MM.1S (cell line): ENCODE data around the gene DARS1.

Source experiments
- DNase-seq: peaks from one replicate; pipeline ENCODE4 v3.0.0-alpha.2; 2015
- H2AFZ ChIP-seq: fragments of 300-600 bp; sonication (generic); 2 replicates; pipeline ENCODE4 v1.6.0; 2016; ENCODE audit warnings: antibody characterized with exemption, low read length
- H3F3A ChIP-seq: fragments of 300-600 bp; sonication (generic); 2 replicates; pipeline ENCODE4 v1.6.1; 2016; ENCODE audit warnings: mild to moderate bottlenecking, antibody characterized with exemption, low read length, moderate library complexity, mixed read lengths; ENCODE audit not compliant: insufficient read depth
- H3K27ac ChIP-seq: fragments of 300-600 bp; sonication (generic); 2 replicates; pipeline ENCODE4 v1.5.1; 2016; ENCODE audit warnings: mild to moderate bottlenecking, low read length
- H3K27me3 ChIP-seq: fragments of 300-600 bp; sonication (generic); replicated peaks from 2 replicates; pipeline ENCODE4 v1.6.0; 2016; ENCODE audit warnings: low read length; ENCODE audit not compliant: insufficient read depth
- H3K36me3 ChIP-seq: fragments of 300-600 bp; sonication (generic); replicated peaks from 2 replicates; pipeline ENCODE4 v1.6.1; 2016; ENCODE audit warnings: mild to moderate bottlenecking, low read length, mixed read lengths; ENCODE audit not compliant: insufficient read depth
- H3K4me1 ChIP-seq: fragments of 300-600 bp; sonication (generic); 2 replicates; pipeline ENCODE4 v1.6.1; 2016; ENCODE audit warnings: low read length, mixed read lengths
- H3K4me2 ChIP-seq: fragments of 300-600 bp; sonication (generic); 2 replicates; pipeline ENCODE4 v1.6.0; 2016; ENCODE audit warnings: low read depth, low read length
- H3K4me3 ChIP-seq: fragments of 300-600 bp; sonication (generic); 2 replicates; pipeline ENCODE4 v1.5.1; 2016; ENCODE audit warnings: low read length, mixed read lengths
- H3K79me2 ChIP-seq: fragments of 300-600 bp; sonication (generic); 2 replicates; pipeline ENCODE4 v1.6.1; 2016; ENCODE audit warnings: mixed run types, low read length, mixed read lengths
- H3K9ac ChIP-seq: fragments of 300-600 bp; sonication (generic); 2 replicates; pipeline ENCODE4 v1.6.1; 2016; ENCODE audit warnings: low read length, mixed read lengths
- H3K9me2 ChIP-seq: fragments of 300-600 bp; sonication (generic); replicated peaks from 2 replicates; pipeline ENCODE4 v1.6.1; 2016; ENCODE audit warnings: mild to moderate bottlenecking, low read length, mixed read lengths; ENCODE audit not compliant: insufficient read depth
- H3K9me3 ChIP-seq: fragments of 300-600 bp; sonication (generic); replicated peaks from 2 replicates; pipeline ENCODE4 v1.6.1; 2016; ENCODE audit warnings: mild to moderate bottlenecking, low read length, mixed read lengths; ENCODE audit not compliant: insufficient read depth
- H4K20me1 ChIP-seq: fragments of 300-600 bp; sonication (generic); 2 replicates; pipeline ENCODE4 v1.6.1; 2016; ENCODE audit warnings: mild to moderate bottlenecking, low read length, moderate library complexity, mixed read lengths; ENCODE audit not compliant: insufficient read depth
- EZH2 ChIP-seq: fragments of 300-600 bp; sonication (generic); optimal IDR thresholded peaks from 2 replicates; pipeline ENCODE3; 2017; ENCODE audit warnings: low read depth, mild to moderate bottlenecking, antibody characterized with exemption, low read length, mixed read lengths
- EZH2phosphoT487 ChIP-seq: fragments of 300-600 bp; sonication (generic); IDR thresholded peaks from 2 replicates; pipeline ENCODE4 v1.6.1; 2018; ENCODE audit warnings: antibody characterized with exemption, low read length
- TF ChIP-seq, protein P1 (sequence below): fragments of 300-600 bp; sonication (generic); IDR thresholded peaks from 2 replicates; pipeline ENCODE4 v1.5.1; 2016; ENCODE audit warnings: antibody characterized with exemption, low read length, mixed read lengths

The DARS1 gene

GRCh38 chr2:136029149-136029548 lies 43.7 kb upstream of the DARS1 start:
- Histone ChIP-seq H3K9me2 (no peaks in the 10 kb centered on the region), H3K4me2 (no peak overlapping the region), H3K9ac (no peak overlapping the region), H3K4me1 (no peaks in the 10 kb centered on the region), H3K36me3 (no peaks in the 10 kb centered on the region), H2AFZ (no peak overlapping the region), H3F3A (no peaks in the 10 kb centered on the region), H3K4me3 (no peak overlapping the region), H3K27ac (no peak overlapping the region), H3K79me2 (no peaks in the 10 kb centered on the region), H4K20me1 (no peaks in the 10 kb centered on the region), H3K9me3 (no peaks in the 10 kb centered on the region), H3K27me3 (no peaks in the 10 kb centered on the region)
- TF ChIP-seq EZH2phosphoT487 (no peak), EZH2 (no peak)
- TF ChIP-seq, protein P1, sequence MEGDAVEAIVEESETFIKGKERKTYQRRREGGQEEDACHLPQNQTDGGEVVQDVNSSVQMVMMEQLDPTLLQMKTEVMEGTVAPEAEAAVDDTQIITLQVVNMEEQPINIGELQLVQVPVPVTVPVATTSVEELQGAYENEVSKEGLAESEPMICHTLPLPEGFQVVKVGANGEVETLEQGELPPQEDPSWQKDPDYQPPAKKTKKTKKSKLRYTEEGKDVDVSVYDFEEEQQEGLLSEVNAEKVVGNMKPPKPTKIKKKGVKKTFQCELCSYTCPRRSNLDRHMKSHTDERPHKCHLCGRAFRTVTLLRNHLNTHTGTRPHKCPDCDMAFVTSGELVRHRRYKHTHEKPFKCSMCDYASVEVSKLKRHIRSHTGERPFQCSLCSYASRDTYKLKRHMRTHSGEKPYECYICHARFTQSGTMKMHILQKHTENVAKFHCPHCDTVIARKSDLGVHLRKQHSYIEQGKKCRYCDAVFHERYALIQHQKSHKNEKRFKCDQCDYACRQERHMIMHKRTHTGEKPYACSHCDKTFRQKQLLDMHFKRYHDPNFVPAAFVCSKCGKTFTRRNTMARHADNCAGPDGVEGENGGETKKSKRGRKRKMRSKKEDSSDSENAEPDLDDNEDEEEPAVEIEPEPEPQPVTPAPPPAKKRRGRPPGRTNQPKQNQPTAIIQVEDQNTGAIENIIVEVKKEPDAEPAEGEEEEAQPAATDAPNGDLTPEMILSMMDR: no peak
- DNase-seq: no peak

GRCh38 chr2:136028001-136028400 lies 42.6 kb upstream of the DARS1 start:
- Histone ChIP-seq H3K36me3 (no peaks in the 10 kb centered on the region), H3K9me3 (no peaks in the 10 kb centered on the region), H3K4me1 (no peaks in the 10 kb centered on the region), H3K4me2 (no peak overlapping the region), H3K9ac (no peak overlapping the region), H3K4me3 (no peak overlapping the region), H3F3A (no peaks in the 10 kb centered on the region), H2AFZ (no peak overlapping the region), H3K79me2 (no peaks in the 10 kb centered on the region), H3K27me3 (no peaks in the 10 kb centered on the region), H3K27ac (no peak overlapping the region), H3K9me2 (no peaks in the 10 kb centered on the region), H4K20me1 (no peaks in the 10 kb centered on the region)
- TF ChIP-seq EZH2phosphoT487 (no peak), EZH2 (no peak)
- TF ChIP-seq, protein P1: no peak
- no peak for DNase-seq

DNA sequence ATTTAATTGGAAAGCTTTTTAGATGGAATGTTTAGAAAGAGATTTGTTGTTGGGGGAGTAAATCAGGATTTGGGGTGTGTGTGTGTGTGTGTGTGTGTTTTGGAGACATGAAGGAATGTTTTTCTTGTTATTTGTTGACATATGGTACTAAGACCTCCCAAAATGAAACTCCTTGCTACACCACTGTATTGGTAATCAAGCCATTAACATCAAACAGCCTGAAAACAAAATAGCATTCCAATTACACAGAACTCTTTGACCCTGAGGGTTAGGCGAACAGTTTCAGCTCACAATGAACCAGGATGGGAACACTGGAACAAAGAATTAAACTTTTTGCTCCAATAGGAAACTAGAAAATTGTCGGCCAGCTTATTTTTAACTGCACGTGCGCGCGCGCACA lies 41.7 kb upstream of the DARS1 start:
- Histone ChIP-seq H3K9ac (no peak overlapping the region), H3K9me3 (no peaks in the 10 kb centered on the region), H3K27me3 (no peaks in the 10 kb centered on the region), H3K36me3 (no peaks in the 10 kb centered on the region), H3K9me2 (no peaks in the 10 kb centered on the region), H3K79me2 (no peaks in the 10 kb centered on the region), H2AFZ (no peak overlapping the region), H3K27ac (no peak overlapping the region), H3F3A (no peaks in the 10 kb centered on the region), H3K4me2 (no peak overlapping the region), H4K20me1 (no peaks in the 10 kb centered on the region), H3K4me1 (no peaks in the 10 kb centered on the region), H3K4me3 (no peak overlapping the region)
- TF ChIP-seq, protein P1: no peak
- no peak for TF ChIP-seq EZH2
- DNase-seq: no peak
